GM18861 (cell line): ENCODE data around the gene PREB.
"Not testable (repeated sequence)": the region's sequence is repeated elsewhere in the genome, so short reads cannot be mapped to it uniquely, and the experiment has no call there.

Experiments used
- ATAC-seq: cut with Tn5 transposase; IDR thresholded peaks from one replicate; pipeline ENCODE4 v1.9.1; 2021; ENCODE audit not compliant: unreplicated experiment

PREB gene

DNA sequence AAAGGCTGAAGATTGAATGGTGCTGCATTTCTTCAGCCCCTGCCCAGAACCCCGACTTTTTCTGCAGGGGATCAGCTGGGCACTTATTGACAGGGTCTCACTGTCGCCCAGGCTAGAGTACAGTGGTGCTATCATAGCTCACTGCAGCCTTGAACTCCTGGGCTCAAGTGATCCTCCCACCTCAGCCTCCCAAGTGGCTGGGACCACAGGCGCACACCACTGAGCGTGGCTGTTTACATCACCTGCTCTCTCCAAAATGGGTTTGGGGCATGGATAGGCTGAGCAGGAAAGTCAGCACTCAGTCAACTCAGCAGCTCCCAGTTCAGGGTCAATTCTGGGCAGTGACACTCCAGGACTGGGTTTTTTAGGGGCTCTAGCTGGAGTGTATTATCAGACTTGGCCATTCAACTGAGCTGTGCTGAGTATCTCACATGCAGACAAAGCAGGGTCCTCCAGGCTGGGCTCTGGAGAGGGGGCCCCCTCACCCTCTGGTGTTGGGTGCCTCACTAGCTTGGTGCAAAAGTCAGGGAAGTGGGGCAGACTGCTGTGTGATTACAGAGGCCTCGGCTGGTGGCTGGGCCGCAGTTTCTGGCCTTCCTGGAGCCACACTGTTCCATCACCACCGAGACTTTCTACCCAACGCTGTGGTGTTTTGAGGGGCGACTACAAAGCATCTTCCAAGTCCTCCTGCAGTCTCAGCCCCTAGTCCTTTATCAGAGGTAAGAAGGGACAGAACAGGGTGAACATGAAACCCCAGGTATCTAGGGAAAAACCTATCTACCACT lies 6.4 kb downstream of the PREB start:
- no peak for ATAC-seq

DNA sequence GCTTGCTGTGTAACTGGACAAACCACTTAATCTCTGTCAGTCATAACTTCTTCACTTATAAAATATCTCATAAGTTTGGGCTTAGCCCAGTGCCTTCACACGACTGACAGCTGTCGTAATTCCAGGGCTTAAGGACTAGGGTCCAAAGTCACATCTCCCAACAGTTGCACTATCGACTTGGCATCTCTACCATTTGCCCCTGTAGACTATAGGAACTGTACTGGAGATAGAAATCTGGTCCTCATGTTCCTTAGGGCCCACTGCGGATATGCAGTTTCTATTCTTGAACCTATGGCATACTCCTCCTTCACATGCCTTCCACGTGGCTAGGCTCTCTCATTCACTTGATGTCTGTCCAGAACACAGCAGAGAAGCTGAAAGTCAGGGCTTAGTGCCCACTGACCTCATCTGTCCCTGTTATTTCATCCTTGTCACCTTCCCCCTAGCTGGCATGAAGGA lies 8.2 kb downstream of the PREB start:
- ATAC-seq, result no peak

DNA sequence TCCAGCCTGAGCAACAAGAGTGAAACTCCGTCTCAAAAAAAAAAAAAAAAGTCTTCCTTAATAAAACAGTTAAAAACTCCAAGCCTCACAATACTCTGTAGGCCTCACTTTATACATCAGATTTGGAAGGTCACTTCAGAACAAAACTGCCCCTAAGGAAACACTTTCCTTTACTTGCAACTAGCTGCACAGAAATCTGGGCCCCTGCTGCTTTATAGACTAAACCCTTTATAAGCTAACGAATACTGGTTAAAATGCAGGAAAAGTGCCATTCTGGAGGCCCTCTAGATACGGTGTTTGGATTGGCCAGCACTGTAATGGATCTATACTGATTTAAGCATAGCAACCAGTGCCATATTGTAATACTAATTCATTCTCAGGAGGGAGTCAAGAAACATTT lies 9.3 kb downstream of the PREB start:
- no peak for ATAC-seq

DNA sequence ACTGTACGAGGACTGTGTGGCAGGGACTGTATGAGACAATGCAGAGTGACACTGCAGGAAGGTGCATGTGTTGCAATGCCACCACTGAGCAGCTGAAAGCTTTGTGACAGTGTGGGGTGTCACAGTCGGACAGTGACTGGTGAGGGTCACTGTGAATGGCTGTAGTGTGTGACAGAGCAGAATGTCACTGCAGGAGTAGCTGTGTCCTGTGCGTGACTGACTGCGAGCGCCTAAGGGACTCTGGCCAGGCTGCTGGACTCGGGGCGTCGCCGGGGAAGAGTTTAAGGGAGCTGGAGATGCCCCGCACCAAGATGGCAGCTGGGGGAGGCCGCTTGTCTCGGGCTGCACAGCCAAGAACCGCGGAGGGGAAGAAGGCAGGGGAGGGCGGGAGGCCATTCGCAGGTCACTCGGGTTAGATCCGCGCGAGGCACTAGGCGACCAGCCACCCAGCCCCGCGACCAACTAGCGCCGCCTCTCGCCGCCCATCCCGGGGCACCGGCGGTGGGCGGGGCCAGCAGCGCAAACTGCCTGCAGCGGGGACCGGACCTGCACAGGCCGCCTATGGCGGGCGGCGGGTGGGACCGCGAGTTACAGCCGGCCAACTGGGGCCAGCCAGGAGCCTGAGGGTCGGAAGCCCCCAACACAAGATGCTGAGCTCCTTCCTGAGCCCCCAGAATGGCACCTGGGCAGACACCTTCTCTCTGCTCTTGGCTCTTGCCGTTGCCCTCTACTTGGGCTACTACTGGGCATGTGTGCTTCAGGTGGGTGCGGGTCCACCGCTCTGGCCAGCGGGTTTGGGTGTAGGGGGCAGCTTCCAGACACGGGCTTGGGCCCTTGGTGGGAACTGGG lies 10.9 kb downstream of the PREB start, which contains the start of gene ABHD1:
Gene ABHD1, plus strand, starts transcription at position 514 of the 849 bp plus-strand sequence. Its CDS starts 134 bp downstream, at position 648.
- ATAC-seq, result no peak

DNA sequence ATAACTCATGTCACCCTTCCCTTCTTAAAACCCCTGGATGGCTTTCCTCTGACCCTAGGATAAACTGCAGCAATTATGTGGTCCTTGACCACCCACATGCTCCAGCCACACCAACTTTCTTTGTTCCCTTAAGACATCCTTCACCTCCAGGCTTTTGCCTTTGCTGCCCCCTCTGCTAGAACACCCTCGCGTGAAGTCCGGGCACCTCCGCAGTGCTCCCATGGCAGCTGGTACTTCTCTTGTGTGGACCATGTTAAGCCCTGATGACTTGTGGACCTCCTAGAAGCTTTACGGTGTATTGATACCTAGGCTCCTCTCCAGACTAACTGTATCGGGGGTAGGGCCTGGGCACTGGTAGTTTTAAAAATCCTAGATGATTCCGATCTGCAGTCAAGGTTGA lies 11.6 kb downstream of the PREB start:
- no peak for ATAC-seq

DNA sequence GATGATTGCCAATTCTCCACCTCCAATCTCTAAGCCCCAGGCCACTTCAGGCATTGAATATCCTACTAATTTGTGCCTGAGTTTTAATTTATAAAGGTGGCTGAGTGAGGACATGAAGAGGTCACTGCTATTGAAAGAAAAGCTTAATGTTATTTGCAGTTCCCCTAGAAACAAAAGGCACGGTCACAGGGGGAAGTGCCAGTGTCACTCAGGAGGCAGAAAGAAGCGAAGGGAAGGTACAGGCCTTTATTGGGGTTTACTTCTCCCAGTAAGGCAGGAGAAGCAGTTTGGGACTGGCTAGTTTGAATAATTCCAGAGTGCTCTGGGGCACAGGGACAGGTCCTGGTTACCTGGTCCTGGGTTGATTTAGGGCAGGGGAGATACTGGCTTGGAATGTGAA lies 12.5 kb downstream of the PREB start:
- no peak for ATAC-seq

DNA sequence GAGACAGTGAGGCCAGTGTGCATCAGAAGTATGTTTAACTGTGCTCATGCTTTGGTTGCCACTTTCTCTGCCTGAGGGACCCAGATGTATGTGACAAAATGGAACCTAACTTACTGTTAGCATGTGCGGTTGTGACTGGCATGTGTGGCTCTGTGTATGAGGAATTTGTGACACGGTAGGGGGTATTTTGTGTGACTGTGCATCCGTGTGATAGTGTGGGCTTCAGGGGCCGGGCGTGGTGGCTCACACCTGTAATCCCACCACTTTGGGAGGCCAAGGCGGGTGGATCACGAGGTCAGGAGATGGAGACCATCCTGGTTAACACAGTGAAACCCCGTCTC lies 15.1 kb downstream of the PREB start:
- not testable (repeated sequence) for ATAC-seq

DNA sequence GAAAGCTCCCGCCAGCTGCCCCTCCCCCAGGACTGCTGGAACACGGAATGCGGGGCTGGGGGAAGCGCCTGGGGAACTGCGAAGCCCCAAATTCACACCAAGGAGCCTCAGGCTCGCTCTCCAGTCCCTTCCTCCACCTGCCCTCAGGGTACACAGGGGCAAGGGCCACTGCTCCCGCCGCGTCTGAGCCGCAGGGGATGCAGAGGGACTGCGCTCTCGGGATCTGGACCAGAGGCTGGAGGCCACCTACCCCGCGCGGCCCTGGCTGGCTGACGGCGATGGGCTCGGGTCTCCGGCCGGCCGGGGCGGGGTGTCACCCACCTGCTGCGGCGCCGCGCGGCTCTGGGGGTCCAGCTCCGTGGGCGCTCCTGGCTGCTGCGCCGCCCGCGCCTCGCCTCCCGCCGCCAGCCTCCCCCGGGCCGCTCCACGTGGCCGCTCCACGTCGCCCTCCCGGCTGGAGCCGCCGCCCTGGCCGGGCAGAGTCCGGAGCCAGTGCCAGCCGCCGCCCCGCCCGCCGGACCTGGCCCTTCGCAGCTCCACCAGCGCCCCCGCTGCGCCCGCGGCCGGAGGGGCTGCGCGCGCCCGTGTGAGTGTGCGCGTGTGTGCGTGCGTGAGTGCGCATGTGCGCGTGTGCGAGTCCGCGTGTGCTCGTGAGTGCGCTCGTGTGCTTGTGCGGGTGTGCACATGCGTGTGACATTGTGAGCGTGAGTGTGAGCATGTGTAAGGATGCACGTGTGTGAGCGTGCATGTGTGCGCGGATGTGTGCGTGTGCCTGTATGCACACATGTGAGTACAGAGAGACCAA lies 15.7 kb downstream of the PREB start, which contains the start of gene CGREF1:
Gene CGREF1, minus strand, starts transcription at position 604 of the 805 bp plus-strand sequence. CDS start 14,762 bp downstream, outside the sequence.
- no peak for ATAC-seq

DNA sequence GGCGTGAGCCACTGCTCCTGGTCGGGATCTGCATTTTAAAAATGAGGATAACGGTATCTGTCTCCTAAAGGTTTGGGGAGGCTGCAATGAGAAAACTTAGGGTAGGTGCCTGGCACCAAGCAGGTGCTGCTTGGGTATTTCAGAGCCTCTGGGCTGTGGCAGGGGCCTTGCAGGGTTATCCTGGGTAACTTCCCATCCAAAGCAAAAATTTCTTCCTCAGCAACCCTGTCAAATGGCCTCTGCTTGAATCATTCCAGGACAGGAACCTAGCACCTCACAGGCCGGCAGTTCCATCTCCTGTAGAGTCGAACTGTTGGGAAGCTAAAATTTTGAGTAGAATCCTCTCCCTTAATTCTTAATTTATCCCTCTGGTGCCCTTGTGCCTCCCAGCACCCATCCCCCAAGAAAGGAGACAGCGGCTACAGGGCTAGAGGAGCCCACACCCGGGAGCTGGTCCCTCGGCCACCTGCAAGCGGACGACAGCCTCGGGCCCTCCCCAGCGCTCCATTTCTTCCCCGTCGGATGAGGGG lies 16.4 kb downstream of the PREB start:
- ATAC-seq, result no peak

DNA sequence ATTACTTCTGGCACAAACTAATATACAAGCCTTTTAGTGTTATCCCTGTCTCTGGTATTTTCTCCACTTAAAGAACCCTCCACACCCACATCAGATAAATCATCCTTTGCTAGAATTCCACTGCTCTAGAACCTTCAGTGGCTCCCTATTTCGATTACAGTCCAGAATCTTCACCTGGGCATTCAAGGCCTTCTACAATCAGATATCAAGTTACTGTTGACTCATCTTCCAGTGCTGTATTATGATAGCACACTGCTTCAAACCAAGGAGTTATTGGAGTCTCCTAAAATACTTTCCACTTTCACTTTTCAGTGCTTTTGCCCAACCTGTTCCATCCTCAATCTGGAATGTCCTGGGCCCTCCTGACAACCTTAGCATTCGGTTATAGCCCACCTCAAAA lies 18.9 kb downstream of the PREB start:
- ATAC-seq, result no peak

DNA sequence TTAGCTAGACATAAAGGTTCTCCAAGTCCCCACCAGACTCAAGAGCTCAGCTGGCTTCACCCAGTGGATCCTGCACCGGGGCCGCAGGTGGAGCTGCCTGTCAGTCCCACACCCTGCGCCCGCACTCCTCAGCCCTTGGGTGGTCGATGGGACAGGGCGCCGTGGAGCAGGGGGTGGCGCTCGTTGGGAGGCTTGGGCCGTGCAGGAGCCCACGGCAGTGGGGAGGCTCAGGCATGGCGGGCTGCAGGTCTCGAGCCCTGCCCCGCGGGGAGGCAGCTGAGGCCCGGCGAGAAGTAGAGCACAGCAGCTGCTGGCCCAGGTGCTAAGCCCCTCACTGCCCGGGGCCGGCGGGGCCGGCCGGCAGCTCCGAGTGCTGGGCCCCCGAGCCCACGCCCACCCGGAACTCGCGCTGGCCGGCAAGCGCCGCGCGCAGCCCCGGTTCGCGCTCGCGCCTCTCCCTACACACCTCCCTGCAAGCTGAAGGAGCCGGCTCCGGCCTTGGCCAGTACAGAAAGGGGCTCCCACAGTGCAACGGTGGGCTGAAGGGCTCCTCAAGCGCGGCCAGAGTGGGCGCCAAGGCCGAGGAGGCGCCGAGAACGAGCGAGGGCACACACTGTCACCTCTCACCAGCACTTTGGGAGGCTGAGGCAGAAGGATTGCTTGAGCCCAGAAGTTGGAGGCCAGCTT lies 22.9 kb downstream of the PREB start:
- not testable (repeated sequence) for ATAC-seq

DNA sequence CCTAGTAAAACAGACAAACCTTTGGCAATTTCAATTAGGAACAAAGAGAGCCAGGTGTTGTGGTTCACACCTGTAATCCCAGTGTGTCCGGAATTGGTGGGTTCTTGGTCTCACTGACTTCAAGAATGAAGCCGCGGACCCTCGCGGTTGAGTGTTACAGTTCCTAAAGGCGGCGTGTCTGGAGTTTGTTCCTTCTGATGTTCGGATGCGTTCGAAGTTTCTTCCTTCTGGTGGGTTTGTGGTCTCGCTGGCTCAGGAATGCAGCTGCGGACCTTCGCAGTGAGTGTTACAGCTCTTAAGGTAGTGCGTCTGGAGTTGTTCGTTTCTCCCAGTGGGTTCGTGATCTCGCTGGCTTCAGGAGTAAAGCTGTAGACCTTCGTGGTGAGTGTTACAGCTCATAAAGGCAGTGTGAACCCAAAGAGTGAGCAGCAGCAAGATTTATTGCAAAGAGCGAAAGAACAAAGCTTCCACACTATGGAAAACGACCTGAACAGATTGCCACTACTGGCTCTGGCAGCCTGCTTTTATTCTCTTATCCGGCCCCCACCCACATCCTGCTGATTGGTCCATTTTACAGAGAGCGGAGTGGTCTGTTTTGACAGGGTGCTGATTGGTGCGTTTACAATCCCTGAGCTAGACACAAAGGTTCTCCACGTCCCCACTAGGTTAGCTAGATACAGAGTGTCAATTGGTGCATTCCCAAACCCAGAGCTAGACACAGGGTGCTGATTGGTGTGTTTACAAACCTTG lies 23.7 kb downstream of the PREB start:
- not testable (repeated sequence) for ATAC-seq

DNA sequence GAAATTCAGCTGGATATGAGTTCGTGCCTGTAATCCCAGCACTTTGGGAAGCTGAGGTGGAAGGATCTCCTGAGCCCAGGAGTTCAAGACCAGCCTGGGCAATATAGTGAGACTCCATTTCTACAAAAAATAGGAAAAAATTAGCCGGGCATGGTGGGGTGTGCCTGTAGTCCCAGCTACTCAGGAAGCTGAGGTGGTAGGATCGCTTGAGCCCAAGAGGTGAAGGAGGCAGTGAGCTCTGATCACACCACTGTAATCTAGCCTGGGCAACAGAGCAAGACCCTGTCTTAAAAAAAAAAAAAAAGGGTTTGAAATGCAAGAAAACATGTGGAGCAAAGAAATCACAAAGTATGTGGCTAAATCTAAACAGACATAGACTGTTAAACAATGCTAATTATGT lies 25.4 kb downstream of the PREB start:
- ATAC-seq, result no peak

DNA sequence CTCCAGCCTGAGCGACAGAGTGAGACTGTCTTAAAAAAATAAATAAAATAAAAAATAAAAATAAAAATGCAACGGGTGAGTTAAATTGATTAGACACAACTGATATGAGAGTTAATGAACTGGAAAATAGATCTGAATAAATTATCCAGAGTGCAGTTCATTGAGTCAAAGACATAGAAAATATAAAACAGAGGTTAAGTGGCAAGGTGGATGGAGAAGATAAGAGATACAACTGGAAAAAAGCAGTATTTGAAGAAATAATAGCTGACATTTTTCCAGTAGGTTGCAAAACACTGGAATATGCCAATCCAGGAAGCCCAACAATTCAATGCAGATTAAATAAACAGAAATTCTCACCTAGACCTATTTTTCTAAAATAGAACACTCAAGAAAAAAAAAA lies 26.2 kb downstream of the PREB start:
- no peak for ATAC-seq

DNA sequence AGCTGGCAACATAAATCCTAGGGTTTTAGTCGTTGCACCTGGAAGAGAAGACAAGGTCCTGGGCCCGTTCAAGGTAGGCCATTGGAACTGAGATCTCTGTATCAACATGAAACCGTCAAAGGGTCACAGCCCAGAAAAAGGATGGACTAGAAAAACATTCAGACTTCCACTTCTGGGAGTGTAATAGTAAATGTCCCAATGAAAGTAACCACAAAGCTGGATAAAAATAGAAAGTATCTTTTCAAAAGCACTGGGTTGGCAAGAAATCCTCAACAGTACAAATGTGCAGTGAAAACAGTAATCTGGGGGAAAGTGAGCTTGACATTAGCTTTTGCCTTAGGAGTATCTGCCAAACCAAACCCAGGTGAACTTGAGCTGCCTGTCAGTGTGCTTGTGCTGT lies 28.5 kb downstream of the PREB start:
- no peak for ATAC-seq

DNA sequence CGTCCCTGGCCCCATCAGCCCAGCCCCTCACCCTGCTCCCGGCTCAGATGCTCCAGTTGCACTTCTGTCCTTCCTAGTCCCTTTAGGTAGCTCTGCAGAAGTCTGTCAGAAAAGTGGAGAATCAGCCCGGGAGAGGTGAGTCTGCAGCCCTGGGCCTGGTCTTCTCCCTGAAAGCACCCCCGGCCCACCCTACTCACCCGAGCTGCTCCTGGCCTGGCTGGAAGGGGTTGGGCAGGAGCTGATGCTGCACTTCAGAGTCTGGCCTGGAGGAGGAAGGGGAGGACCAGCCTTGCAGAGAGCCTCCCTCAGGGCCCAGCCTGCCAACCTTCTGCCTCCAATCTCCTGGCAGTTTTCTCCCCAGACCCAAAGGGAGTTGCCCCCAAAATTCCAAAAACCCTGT lies 32.1 kb downstream of the PREB start:
- no peak for ATAC-seq

DNA sequence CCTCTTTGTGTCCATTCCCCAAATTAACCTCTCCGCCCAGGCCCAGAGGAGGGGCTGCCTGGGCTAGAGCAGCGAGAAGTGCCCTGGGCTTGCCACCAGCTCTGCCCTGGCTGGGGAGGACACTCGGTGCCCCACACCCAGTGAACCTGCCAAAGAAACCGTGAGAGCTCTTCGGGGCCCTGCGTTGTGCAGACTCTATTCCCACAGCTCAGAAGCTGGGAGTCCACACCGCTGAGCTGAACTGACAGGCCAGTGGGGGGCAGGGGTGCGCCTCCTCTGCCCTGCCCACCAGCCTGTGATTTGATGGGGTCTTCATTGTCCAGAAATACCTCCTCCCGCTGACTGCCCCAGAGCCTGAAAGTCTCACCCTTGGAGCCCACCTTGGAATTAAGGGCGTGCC lies 34.4 kb downstream of the PREB start:
- ATAC-seq, result no peak

DNA sequence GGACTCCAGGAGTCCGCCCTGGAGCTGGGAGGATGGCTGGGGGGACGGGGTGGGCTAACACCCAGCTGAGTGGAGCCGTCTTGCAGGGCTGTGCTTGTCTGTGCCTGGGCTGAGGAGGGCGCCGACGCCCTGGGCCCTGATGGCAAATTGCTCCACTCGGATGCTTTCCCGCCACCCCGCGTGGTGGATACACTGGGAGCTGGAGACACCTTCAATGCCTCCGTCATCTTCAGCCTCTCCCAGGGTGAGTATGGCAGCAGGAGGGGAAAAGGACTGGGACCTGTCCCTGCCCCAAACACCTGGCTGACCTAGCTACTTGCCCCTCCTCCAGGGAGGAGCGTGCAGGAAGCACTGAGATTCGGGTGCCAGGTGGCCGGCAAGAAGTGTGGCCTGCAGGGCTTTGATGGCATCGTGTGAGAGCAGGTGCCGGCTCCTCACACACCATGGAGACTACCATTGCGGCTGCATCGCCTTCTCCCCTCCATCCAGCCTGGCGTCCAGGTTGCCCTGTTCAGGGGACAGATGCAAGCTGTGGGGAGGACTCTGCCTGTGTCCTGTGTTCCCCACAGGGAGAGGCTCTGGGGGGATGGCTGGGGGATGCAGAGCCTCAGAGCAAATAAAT lies 35.0 kb downstream of the PREB start:
- no peak for ATAC-seq

DNA sequence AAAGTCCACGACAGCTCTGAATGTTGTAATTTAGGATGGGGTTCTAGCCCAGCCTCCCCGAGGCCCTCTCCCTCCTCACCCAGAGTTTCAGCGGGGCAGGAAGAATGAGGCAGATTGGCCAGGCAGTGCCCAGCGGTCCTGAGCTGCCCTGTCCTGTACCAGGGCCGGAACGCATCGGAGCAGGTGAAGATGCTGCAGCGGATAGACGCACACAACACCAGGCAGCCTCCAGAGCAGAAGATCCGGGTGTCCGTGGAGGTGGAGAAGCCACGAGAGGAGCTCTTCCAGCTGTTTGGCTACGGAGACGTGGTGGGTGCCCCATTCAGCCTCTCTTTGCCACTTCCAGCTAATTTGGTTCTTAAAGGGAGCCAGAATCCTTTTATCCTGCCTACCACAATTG lies 37.1 kb downstream of the PREB start:
- ATAC-seq, result no peak
